Choroid plexus epithelial cell (primary cell): ENCODE measurements around the gene FBXL17.

Experiments used
- DNase-seq: peaks from one replicate; pipeline ENCODE4 v3.0.0-alpha.2; 2010; ENCODE audit warnings: low read depth
- H3K4me3 ChIP-seq: 2 replicates; pipeline ENCODE4 v1.5.1; 2011; ENCODE audit warnings: low read depth, mild to moderate bottlenecking, control low read depth, low read length, moderate library complexity
- CTCF ChIP-seq: conservative IDR thresholded peaks from 2 replicates; pipeline ENCODE4 v1.5.1; 2011; ENCODE audit warnings: low read depth, mild to moderate bottlenecking, control low read depth, inconsistent platforms, low read length, moderate library complexity

FBXL17 gene

GRCh38 chr5:108222011-108222410 is 159.9 kb downstream of the FBXL17 start:
- TF ChIP-seq CTCF = no peak
- no peak overlapping the region for H3K4me3 ChIP-seq
- no peak for DNase-seq

- TF ChIP-seq CTCF = no peak
- H3K4me3 ChIP-seq = no peak overlapping the region
- no peak for DNase-seq
Measured at GRCh38 chr5:108220834-108221233, 161.1 kb downstream of the FBXL17 start.

- DNase-seq = peak; percentile 56
- no peak for TF ChIP-seq CTCF
- H3K4me3 ChIP-seq = no peak overlapping the region
Measured at GRCh38 chr5:108216890-108217289, 165.0 kb downstream of the FBXL17 start.

- DNase-seq = no peak
- TF ChIP-seq CTCF = no peak
- H3K4me3 ChIP-seq = no peak overlapping the region
Measured at GRCh38 chr5:108214857-108215256, 167.0 kb downstream of the FBXL17 start.

GRCh38 chr5:108212775-108213346 is 169.0 kb downstream of the FBXL17 start:
- TF ChIP-seq CTCF = no peak
- peak; percentile 78 for DNase-seq
- no peak overlapping the region for H3K4me3 ChIP-seq

GRCh38 chr5:108206707-108207106 is 175.2 kb downstream of the FBXL17 start:
- TF ChIP-seq CTCF = no peak
- DNase-seq = no peak
- no peak overlapping the region for H3K4me3 ChIP-seq

GRCh38 chr5:108201721-108202120 is 180.2 kb downstream of the FBXL17 start:
- no peak overlapping the region for H3K4me3 ChIP-seq
- no peak for DNase-seq
- TF ChIP-seq CTCF = no peak
